ENCODE measurements around the gene RNF13. TPM values are rescaled to one million over a fixed set of nuclear protein-coding genes. Genes with fewer than 3 reads are reported as not detected.
"Not testable (repeated sequence)": the region's sequence is repeated elsewhere in the genome, so short reads cannot be mapped to it uniquely, and the experiment has no call there.

Gene RNF13
- total RNA-seq, 4 donors from 2014 or later = 62.3 to 106 (median 91.1) TPM

- H3K27ac ChIP-seq = no peak overlapping the region
- H3K36me3 ChIP-seq = no peaks in the 10 kb centered on the region
- ATAC-seq = no peak
- WGBS, 2 donors (ENCODE audit: low coverage in 1 of 2) = 100% methylated on average over 2 of the region's 2 CpGs
- H3K27me3 ChIP-seq = no peaks in the 10 kb centered on the region
- TF ChIP-seq EP300 (IDR thresholded peaks at IDR 0.05) (no peak), POLR2A (IDR thresholded peaks at IDR 0.05) (no peak), POLR2AphosphoS5 (IDR thresholded peaks at IDR 0.05) (no peak)
- TF ChIP-seq, protein P1, sequence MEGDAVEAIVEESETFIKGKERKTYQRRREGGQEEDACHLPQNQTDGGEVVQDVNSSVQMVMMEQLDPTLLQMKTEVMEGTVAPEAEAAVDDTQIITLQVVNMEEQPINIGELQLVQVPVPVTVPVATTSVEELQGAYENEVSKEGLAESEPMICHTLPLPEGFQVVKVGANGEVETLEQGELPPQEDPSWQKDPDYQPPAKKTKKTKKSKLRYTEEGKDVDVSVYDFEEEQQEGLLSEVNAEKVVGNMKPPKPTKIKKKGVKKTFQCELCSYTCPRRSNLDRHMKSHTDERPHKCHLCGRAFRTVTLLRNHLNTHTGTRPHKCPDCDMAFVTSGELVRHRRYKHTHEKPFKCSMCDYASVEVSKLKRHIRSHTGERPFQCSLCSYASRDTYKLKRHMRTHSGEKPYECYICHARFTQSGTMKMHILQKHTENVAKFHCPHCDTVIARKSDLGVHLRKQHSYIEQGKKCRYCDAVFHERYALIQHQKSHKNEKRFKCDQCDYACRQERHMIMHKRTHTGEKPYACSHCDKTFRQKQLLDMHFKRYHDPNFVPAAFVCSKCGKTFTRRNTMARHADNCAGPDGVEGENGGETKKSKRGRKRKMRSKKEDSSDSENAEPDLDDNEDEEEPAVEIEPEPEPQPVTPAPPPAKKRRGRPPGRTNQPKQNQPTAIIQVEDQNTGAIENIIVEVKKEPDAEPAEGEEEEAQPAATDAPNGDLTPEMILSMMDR (IDR thresholded peaks at IDR 0.05) = no peak
- H3K9me3 ChIP-seq = peaks cover 0 to 3% (median 0%) of the 10 kb centered on the region in 3 donors
- no peak overlapping the region for H3K4me3 ChIP-seq
- H3K4me1 ChIP-seq = peaks cover 0 to 12% (median 2%) of the 10 kb centered on the region in 3 donors
Observed at GRCh38 chr3:149941186-149941585, 128.2 kb downstream of the RNF13 start.

DNA sequence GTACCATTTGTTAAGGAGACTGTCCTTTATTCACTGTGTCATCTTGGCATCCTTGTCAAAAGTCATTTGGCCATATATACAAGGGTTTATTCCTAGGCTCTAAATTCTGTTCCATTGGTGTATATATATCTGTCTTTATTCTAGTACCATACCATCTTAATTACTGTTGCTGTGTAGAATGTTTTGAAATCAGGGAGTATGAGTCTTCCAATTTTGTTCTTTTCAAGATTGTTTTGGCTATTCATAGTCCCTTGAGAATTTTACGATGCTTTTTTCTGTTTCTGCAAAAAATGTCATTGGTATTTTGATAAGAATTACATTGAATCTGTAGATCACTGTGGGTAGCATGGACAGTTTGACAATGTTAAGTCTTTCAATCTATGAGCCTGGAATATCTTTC is 128.9 kb downstream of the RNF13 start:
- Histone ChIP-seq H3K4me3 (no peak overlapping the region), H3K27ac (no peak overlapping the region), H3K36me3 (no peaks in the 10 kb centered on the region), H3K27me3 (no peaks in the 10 kb centered on the region), H3K9me3 (peaks cover 0 to 3% (median 0%) of the 10 kb centered on the region in 3 donors), H3K4me1 (peaks cover 0 to 12% (median 2%) of the 10 kb centered on the region in 3 donors)
- no peak for ATAC-seq
- no peak for TF ChIP-seq EP300 (IDR thresholded peaks at IDR 0.05)
- TF ChIP-seq POLR2AphosphoS5 (IDR thresholded peaks at IDR 0.05) = no peak
- TF ChIP-seq POLR2A (IDR thresholded peaks at IDR 0.05) = no peak
- TF ChIP-seq, protein P1 (IDR thresholded peaks at IDR 0.05) = no peak
- 76 to 100% methylated on average over 1 of the region's 1 CpG for WGBS, 2 donors (ENCODE audit: low coverage in 1 of 2)

GRCh38 chr3:149942409-149942808 is 129.4 kb downstream of the RNF13 start:
- H3K9me3 ChIP-seq = peaks cover 0 to 3% (median 0%) of the 10 kb centered on the region in 3 donors
- H3K27me3 ChIP-seq = no peaks in the 10 kb centered on the region
- no peaks in the 10 kb centered on the region for H3K36me3 ChIP-seq
- no peak for ATAC-seq
- no peak overlapping the region for H3K27ac ChIP-seq
- TF ChIP-seq POLR2A (IDR thresholded peaks at IDR 0.05) (no peak), EP300 (IDR thresholded peaks at IDR 0.05) (no peak)
- TF ChIP-seq, protein P1 (IDR thresholded peaks at IDR 0.05) = no peak
- peaks cover 0 to 12% (median 2%) of the 10 kb centered on the region in 3 donors for H3K4me1 ChIP-seq
- H3K4me3 ChIP-seq = no peak overlapping the region

GRCh38 chr3:149943966-149944365 is 131.0 kb downstream of the RNF13 start:
- H3K36me3 ChIP-seq, H3K27ac ChIP-seq, H3K27me3 ChIP-seq, H3K4me3 ChIP-seq, H3K4me1 ChIP-seq, H3K9me3 ChIP-seq, ATAC-seq: not testable (repeated sequence)
- WGBS, 2 donors (ENCODE audit: low coverage in 1 of 2) = 100% methylated on average over 3 of the region's 3 CpGs

- Histone ChIP-seq H3K27me3 (no peaks in the 10 kb centered on the region), H3K4me3 (no peak overlapping the region), H3K36me3 (peaks cover 0 to 7% of the 10 kb centered on the region in 2 donors), H3K9me3 (peaks cover 0 to 3% (median 0%) of the 10 kb centered on the region in 3 donors), H3K27ac (no peak overlapping the region), H3K4me1 (no peaks in the 10 kb centered on the region)
- TF ChIP-seq POLR2AphosphoS5 (IDR thresholded peaks at IDR 0.05) (no peak), POLR2A (IDR thresholded peaks at IDR 0.05) (no peak), EP300 (IDR thresholded peaks at IDR 0.05) (no peak)
- TF ChIP-seq, protein P1 (IDR thresholded peaks at IDR 0.05) = no peak
- 71 to 93% methylated on average over 1 to 6 of the region's 7 CpGs for WGBS, 2 donors (ENCODE audit: low coverage in 1 of 2)
- ATAC-seq = no peak
Observed at GRCh38 chr3:149947231-149947630, 134.2 kb downstream of the RNF13 start.
